ENCODE measurements around the gene ECM2.

ECM2 gene

GRCh38 chr9:92535940-92536850 is at the start of gene ECM2:
Gene ECM2, minus strand, starts transcription at chr9:92535990. Its CDS starts 13,124 bp downstream, at chr9:92522866.
- TF ChIP-seq CTCF (IDR thresholded peaks at IDR 0.05): no peak

DNA sequence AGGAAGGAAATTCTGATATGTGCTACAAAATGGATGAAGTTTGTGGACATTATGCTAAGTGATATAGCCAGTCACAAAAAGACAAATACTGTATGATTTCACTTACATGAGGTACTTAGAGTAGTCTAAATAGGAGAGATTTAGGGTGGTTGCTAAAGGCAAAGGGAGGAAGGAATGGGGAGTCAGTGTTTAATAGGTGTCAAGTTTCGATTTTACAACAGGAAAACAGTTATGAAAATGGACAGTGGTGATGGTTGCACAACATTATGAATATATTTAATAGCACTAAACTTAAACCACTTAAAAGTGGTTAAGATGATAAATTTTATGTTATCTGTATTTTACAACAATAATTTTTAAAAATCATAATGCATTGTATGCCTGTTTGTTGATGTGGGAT is 40.4 kb upstream of the ECM2 start:
- TF ChIP-seq CTCF (IDR thresholded peaks at IDR 0.05): no peak

DNA sequence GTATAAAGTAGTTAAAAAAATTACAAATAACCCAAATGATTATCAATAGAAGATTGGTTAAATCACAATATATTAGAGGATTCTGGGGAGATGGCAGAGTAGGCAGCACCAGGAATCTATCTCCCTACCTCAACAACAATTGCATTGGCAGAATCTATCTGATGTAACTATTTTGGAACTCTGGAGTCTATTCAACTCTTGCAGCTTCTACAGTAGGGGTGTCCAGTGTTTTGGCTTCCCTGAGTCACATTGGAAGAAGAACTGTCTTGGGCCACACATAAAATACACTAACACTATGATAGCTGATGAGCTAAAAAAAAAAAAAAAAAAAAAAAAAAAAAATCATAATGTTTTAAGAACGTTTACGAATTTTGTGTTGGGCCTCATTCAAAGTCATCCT is 29.2 kb upstream of the ECM2 start:
- TF ChIP-seq CTCF (IDR thresholded peaks at IDR 0.05): no peak

- no peak for TF ChIP-seq CTCF (IDR thresholded peaks at IDR 0.05)
These were observed 28.7 kb upstream of the ECM2 start for GRCh38 chr9:92564504-92564903.

GRCh38 chr9:92563116-92564100 is 27.6 kb upstream of the ECM2 start:
- TF ChIP-seq CTCF (IDR thresholded peaks at IDR 0.05): no peak

DNA sequence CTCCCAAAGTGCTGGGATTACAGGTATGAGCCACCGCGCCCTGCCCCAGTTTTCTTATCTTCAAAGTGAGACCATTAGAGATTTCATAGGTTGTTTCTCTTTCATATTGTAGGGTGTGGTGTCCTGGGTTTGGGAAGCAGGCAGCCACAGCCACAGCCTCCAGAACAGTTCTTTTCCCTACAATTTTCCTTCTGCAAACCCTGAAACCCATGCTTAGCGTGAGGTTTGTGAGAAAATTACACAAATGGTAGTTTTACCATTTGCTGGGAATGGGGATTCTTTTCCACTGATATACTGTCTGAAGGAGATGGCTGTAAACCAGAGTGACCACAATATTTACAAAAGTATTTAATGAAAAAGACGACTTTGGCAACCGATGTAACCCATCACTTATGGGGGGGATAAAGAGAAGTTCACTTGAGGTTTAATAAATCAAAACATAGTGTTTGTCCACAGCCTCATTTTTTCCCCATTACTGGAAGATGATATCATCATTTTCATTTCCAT is 26.7 kb upstream of the ECM2 start:
- no peak for TF ChIP-seq CTCF (IDR thresholded peaks at IDR 0.05)
